ENCODE measurements around the gene FRS3.
"Not testable (repeated sequence)": the region's sequence is repeated elsewhere in the genome, so short reads cannot be mapped to it uniquely, and the experiment has no call there.

Gene FRS3

DNA sequence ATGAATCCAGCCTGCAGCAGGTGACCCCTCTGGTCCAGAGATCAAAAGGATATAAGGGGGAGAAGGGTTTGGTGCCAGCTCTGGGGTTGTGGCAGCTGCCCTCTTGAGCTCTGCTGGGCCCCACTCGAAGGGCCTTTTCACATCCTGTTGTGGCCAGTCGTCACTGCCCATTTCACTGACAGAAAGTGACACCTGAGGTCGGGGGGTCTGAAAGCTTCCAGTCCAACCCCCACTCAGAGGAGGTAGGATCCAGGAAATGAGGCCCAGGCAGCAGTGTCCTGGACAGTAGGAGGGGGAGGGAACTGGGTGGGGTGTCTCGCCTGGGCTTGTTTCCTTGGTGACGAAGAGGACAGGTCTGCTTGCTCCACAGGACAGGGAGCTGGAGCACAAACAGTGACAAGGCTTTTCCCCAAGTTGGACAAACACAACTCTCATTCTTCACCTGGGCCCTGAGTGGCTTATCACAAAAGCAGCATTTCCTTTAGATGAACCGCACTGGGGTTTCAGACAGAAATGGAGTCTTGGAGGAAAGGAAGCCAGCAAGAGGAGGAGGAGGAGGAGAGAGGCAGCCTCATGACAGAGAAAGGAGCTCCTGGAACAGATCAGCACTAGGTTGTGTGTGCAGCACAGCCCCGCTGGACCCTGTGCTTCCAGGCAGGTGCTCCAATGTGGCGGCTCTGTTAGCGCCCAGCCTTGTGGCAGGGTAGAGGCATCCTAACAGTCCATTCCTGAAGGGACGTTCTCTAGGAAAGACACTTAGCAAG lies 11.0 kb downstream of the FRS3 start:
- no peak for DNase-seq

DNA sequence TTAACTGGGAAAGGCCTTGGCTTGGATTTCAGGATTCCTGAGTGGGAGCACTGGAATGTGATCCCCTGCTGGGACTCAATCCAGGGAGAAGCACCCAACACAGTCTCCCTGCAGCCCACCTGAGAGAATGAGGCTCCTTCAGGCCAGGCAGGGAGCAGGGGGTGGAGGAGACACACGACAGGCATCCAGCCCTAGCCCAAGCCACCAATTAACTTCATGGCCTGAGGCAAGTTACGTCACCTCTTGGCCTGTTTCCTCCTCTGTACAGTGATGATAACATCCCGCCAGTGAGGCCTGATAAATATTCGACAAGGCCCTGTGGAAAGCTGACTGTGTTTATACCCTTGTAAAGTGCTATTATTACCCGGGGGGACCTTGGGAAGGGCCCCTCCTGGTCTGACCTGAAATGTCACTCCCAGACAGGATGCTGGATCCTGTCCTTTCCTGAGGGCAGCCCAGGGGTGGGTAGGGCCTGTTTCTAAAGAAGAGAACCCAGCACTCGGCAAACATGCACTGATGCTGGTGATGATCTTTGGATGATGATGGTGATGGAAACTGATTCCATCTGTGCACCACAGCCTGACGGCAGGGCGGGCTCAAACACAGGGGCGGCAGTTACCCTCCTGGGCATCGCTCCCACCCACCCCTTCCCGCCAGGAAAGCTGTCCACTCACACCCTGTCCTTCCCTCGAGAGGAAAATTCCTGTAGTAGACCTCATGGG lies 12.4 kb downstream of the FRS3 start:
- no peak for DNase-seq

DNA sequence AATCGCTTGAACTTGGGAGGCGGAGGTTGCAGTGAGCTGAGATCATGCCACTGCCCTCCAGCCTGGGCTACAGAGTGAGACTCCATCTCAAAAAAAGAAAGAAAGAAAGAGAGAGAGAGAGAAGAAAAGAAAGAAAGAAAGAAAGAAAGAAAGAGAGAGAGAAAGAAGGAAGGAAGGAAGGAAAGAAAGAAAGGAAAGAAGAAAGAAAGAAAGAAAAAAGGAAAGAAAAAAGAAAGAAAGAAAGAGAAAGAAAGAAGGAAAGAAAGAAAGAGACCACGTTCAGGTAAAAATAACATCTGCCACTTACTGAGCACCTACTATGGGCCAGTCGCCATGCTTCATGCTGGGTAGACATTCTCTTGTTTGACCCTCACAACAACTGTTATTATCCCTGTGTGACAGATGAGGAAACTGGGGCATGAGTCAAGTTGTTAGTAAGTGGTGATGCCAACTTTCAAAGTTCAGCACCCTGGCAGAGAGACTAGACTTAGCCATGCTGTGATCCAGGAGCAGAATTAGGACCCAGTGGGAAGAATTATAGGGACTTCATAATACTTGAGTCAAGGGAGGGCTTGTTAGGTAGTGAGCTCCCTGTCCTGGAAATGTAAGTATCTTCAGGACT lies 13.5 kb downstream of the FRS3 start:
- not testable (repeated sequence) for DNase-seq

DNA sequence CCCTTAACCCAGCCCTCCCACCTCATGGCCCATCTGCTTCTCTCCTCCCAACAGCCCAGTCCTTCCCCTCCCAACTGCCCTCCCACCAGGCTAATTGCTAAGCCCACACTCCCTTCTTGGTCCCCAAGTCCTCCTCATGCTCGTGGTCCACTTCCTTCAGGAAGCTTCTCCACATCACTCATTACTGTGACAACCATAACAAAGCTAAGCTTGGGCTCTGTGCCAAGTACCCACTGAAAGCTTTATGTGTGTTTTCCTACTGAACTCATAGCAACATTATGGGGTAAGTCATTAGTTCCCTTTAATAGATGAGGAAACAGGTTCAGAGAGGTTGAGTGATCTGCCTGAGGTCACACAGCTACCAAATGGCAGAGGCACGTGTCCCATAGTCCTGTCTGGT lies 16.2 kb downstream of the FRS3 start:
- DNase-seq: no peak

DNA sequence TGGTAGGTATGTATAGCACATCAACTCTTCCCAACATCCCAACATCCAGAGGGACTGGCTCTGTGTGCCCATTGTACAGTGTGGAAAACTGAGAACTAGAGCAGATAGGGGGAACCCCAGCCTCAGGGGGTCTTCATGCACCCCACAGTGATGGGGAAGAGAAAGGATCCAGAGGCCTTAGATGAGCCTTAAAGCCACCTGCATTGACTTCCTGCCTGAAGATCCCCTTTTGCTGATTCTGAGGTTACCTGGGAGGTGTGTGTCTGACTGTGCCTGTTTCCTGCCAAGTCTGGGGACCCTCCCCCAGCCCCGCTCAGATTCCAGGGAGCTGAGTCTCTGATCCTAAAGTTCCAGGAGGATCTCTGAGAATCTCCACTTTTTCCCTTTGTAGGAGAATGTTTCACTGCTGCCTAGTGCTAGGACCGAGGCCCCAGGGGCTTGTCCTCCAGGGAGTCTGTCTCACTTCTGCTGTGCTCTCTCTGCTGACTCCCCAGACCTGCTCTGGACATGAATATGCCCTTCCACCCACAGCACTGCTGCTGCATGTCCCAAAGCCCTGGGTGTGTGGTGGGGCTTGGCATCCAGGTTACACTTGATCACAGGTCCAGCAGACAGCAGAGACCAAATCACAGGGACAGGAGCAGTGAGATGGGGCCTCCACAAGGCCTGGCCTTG lies 19.7 kb downstream of the FRS3 start:
- DNase-seq: no peak

DNA sequence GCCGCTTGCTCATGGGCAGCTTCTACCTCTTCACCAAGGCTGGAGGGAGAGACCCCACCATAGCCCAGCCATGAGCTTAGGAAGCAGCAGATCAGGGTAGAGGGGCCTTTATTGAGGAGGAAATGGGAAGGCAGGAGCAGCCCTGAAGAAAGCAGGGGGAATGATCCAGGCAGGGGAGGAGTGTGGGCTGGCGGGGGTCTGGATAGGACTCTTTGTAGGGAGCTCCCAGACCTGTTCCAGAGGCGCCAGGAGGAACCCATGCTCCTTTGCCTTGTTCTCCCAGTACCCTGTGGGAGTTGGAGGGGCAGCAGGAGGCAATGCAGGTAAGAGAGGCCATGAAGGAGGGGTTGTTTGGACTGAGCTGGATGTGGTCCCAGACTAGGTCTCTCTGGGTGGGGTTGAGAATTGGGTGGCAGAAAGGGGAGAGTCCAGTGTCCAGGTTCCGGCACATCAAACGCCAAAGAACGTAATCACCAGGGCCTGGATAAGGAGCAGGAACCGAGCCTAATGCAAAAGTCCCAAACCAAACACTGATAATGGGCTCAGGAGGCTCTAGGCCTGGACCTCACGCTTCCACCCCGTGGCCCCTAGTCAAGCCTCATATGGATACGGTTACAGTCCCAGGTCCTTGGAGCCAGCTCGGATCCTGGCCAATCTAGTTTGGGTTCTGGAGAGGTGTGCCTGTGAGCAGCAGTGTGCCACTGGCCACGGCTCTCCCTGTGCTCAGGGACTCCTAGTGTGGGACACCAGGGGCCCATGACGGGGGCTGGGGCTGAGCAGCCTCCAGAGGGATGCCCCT lies 20.4 kb downstream of the FRS3 start:
- no peak for DNase-seq

DNA sequence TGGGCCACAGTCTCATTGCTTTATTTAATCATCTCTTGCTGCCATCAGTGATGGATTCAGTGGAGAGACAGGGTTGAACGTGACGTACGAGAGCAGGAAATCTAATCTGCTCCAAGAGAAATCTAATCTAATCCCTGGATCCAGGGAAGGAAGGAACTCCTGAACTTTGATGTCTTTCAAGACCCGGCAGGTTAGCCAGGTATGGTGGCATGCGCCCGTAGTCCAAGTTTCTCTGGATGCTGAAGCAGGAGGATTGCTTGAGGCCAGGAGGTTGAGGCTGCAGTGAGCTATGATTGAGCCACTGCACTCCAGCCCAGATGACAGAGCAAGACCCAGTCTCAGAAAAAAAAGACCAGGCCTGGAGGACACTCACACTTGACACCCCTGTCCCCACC lies 21.1 kb downstream of the FRS3 start:
- DNase-seq: no peak

DNA sequence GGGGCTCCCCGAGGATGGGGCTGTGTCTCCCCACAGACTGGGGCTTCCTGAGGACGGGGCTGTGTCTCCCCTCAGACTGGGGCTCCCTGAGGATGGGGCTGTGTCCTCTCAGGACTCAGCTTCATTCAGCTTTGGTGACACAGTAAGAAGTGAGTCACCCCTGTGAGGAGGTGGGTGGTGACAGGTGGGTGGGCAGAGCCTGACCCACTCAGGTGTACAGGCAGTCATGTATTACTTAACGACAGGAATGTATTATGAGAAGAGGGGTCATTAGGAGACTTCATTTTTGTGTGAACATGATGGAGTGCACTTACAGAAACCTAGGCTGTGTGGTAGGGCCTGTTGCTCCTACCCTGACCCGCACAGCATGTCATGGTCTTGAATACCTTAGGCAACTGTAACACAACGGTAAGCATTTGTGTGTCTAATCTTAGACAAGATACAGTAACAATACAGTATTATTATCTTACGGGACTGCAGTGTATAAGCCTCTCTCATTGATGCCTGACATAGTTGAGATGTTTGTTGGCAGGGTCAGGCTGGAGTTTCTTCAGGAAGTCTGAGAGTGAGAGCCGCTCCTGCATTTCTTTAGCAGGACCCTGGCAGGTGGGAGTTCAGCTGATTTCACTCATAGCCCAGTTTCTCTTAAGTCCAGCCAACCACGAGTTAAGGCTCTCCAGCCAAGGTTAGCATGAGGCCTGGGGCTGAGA lies 21.6 kb downstream of the FRS3 start:
- no peak for DNase-seq

DNA sequence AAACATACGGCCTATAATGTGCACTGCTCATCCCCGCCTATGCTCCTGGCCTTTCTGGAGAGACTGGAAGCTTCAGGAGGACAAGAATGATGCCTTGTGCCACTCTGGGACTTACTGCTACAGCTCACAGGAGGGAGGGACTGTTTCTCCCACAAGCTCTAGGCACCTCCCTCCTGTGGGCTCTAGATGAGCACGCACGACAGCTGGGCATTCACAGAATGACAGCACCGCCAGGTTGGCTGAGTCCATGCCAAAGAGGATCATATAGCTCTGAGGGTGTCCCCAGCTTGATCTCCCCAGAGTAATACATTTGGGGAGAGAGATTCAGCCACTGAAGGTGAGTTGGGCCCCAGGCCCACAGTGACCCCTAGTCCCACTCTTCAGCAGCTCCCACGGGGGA lies 22.4 kb downstream of the FRS3 start:
- DNase-seq: no peak

DNA sequence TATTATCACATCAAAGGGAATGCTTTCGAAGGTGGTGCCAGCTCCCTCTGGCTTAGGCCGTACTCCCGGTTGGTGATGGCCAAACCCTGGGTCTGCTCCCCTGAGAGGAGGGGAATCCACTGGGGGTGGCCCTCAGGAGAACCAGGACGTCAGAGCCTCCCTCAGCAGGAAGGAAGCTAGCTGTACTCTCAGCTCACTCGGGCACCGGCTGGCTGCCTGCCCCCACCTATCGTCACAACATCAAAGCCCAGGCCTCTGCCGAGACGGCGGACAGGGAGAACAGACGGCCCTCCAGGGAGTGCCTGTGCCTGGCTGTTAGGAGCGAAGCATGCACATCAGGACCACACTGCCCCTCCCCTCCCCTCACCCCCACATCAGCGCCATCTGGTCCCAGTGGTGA lies 23.3 kb downstream of the FRS3 start:
- no peak for DNase-seq

DNA sequence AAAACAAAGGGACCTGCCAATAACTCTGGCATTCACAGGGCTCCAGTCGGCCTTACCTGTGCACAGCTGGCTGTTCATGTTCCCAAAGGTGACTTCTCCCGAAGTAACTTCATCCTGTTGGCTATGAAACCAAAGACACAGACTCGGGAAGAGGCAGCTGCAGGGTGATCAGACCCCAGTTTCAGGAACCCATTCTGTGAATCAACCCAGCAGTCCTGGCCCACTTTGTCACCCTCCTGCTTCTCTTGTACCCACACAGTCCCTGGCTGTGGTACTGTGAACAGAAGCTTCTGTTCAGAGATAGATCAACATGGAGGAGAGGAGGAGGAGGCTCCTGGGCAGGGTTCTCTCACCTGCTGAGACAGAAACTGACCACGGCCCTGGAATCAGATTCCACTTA lies 23.8 kb downstream of the FRS3 start:
- DNase-seq: no peak

DNA sequence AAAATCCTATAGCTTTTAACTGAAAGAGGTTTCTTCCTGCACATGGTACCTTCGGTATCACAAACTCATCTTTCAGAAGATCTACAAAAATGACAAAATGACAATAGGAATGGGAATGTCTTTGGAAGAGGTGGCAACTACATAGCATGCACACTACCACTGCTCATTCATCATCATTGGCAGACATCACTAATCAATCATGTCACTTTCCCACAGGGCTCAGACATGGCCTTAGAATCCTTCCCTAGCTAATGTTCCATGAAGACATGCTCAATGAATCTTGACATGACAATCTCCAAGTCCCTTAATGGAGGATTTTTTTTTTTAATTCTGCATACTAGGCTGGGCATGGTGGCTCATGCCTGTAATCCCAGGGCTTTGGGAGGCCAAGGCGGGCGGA lies 29.3 kb downstream of the FRS3 start:
- DNase-seq: no peak

DNA sequence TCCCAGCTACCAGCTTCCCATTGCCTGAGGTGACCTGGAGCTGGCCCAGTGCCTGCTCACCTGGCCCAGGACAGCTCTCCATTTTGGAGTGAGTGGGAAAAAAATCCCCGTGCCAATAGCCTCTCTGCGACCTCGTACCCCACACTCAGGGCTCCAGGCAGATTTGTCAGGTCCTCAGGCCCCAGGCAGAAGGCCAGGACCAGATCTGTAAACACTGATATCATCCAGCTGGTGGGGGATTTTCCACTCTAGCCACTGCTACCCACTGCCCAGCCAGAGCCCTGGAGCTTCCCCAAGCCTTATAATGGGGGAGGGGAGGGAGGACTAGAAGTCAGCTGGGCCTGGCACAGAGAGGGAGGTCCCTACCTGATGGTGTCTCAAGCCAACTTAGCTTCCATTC lies 31.2 kb downstream of the FRS3 start:
- DNase-seq: no peak

DNA sequence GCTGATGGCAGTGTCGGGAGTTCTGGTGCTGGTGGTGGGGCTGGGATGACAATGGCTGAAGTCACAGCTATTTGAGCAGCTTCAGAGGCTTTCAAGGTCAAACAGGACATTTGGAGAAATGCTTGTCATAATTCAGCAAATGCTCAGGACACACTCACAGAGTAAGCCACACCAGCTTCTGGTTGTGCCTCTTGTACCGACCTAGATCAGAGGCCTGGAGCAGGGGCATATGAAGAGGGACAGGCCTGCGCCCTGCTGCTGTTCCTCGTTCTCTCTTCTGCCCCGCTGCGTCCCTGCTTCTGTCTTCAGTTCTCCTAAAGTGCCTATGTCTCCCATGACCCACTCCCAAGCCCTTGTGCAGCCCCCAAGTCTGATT lies 31.6 kb downstream of the FRS3 start:
- no peak for DNase-seq

DNA sequence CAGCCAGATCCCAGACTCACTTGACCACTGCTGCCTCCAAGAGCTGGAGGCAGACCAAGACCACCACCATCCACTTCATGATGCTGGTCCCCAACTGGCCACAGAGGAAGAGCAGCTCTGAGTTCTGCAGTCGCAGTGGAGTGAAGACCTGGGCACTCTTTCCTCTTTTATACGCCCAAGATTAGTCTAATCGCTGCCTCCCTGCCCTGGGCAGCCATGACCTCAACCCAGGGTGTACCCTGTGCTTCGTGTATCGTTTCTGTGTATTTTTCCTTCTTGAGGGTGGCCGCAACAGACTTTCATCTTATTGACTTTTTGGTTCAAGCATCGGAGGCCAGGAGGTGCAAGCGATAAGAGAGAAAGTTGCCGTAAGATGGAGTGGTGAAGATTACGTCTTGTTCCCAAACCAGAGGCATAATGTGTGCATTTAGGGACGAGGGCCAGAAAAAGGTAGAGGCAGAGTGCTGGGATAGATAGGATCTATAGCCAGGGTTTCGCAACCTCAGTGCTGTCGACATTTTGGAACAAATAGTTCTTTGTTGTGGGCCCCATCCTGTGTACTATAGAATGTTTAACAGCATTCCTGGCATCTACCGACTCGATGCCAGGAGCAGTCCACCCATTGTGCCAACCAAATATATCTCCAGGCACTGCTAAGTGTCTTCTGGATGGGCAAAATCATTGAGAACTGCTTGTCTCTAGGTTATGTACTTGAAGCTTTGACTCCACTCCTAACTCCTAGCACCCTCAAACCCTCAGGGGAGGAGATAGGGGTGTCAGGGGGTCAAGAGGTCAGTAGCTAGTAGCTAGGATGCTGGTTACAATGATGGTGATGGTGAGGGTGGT lies 32.2 kb downstream of the FRS3 start, which contains the start of gene PGC:
PGC (minus strand) TSS at position 142 of the 846 bp plus-strand sequence; CDS start at position 79, 63 bp downstream.
- DNase-seq: no peak

DNA sequence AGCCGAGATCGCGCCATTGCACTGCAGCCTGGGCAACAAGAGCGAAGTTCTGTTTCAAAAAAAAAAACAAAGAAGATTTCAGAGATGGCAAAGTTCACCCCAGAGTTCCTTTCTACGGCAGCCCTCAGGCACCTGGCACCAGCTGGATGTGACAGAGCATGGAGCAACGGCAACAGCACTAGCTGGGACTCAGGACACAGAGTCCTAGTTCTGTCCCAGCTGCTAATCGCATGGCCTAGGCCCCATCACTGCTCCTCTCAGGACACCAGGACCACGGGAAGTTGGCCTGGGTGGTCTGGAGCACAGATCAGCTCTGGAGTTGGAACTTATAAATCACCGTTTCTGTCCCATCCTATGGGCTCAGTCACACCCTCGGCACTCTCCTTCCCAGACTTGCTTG lies 33.6 kb downstream of the FRS3 start:
- DNase-seq: no peak

DNA sequence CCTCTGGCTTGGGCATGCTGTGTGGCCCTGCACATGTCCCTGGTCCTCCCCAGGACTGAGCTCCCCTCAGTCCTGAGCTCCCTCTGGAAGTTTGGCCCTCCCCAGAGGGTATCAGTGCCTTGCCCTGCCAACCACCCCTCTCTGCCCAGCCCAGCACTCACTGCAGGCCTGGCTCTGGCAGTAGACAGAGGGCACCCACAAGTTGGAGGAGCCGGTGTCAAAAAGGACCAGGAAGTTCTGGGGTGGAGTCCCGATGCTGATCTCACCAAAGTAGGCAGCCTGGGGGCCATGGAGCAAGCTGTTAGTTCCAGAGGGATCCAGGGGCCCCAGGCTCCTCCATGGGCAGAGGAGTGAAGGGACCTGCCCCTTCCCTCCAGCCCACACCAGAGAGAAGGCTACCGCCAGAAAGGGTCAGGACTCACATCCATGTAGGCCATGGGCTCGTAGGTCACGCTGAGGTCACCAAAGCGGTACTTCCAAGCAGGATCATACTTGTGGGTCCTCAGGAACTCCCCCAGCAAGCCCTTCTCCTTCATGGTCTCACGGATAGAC lies 35.4 kb downstream of the FRS3 start:
- no peak for DNase-seq

DNA sequence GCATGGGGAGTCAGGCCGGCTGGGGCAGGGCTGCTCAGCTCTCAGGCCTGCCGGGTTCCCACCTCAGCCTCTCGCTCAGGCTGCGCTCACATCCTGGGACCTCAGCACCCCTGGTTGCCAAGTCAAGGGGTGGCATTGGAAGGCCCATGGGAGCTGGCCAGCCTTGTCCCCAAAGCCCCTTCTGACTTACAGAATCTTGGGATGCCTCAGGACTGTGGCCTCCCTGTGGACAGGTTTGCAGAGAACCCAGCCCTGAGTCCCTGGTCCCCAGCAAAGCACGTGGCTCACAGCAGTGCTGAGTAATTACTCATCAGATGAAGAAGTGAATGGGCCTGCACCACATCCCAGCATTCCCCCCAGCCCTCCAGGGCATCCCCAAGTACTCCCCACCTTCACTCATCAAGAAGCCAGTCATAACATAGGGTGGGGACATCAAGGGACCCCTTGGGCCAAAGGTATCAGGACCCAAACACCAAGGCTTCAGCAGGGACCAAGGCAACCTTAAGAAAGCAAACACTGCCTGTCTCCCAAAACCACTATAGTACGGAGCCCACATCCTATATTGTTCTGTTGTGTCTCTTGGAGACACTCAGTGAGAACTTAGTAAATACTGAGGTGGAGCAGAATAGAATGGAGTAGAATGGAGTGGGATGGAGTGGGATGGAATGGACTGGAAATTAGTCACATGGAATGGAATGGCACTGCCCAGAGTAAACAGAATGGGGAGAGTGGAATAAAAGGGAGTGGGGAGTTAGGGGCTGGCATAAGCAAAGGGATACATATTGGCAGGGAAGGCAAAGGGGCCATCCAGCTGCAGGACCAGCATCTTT lies 36.1 kb downstream of the FRS3 start:
- no peak for DNase-seq

DNA sequence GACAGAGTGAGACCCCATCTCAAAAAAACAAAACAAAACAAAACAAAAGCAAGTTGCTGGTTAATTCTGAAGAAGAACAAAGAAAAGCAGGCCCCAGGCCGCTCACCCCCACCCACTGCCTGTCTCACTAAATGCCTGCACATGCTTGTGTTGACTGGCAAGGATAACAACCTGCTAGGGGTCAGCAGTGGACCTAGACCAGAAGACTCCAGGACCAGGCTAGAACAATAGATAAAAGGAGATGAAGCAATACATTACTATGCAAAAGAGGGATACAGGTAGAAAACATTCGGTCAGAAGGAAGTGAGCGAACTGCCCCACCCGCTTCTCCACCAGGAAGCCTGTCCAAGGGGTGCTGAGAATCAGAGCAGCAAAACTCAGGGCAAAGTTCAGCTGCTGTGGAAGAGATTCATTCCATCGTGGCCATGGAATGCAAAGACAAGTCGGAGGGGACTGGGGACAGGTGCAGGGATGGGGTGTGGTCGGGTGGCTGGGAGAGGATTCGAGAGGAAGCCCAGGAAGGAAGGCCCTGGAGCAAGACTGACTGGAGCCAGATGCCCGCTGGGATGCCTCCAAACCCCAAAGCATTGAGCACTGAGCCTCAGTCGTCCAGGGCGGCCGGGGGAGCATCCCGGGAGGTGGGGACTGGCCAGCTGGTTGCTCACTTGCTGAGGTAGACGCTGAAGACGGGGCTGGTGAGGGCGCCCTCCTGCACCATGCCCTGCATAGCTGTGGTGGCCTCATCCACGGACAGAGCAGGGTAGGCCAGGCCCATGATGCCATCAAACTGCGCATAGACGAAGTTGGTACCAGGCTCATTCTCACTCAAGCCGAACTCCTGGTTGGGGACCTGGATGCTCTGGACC lies 37.8 kb downstream of the FRS3 start:
- DNase-seq: no peak
